NCI-H2196 treated with DMSO at 0.1 percent for 48 hours (cell line): ENCODE measurements around the gene NAB2.
"Not testable (repeated sequence)": the region's sequence is repeated elsewhere in the genome, so short reads cannot be mapped to it uniquely, and the experiment has no call there.

Experiments
- DNase-seq: peaks from one replicate; lab custom pipeline; 2025; ENCODE audit not compliant: unreplicated experiment; lab: John Stamatoyannopoulos, UW

Gene NAB2

DNA sequence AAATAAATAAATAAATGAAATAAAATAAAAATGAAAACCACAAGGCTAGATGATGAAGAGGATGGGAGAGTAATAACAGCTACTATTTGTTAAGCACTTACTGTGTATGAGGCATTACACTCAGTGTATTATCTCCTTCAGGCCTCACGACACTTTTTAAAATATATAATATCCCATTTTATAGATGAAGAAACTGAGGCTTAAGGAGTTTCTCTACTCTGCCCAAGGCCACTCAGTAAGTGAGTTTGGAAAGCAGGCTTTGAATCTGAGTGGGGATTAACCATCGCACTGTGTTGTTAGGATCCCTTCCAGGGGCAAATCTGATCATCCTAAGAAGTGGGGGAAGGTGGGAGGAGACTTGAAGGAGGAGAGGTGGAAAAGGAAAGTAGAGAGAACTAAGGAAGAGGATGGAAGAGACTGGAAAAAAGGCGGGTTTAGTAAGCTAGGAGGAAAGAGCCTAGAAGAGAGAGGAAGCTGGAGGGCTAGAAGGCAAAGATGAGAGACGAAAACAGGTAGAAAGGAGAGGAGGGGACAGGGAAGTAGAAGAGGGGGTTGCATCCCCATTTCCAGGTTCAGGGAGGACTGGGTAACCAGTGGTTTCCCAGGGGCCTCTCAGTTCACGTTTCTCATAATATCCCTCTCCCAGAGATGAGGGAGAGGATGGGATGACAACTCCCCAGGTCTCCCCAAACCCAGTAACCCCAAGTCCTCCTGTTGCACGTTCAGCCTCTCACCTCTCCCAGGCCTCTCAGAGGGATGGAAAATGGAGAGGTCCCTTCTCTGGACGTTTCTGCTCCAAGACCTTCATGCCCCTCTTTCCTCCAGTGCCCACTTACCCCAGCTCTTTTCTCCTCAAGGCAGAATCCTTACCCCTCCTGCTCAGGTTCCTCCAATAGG lies 20.5 kb downstream of the NAB2 start:
- no peak for DNase-seq

DNA sequence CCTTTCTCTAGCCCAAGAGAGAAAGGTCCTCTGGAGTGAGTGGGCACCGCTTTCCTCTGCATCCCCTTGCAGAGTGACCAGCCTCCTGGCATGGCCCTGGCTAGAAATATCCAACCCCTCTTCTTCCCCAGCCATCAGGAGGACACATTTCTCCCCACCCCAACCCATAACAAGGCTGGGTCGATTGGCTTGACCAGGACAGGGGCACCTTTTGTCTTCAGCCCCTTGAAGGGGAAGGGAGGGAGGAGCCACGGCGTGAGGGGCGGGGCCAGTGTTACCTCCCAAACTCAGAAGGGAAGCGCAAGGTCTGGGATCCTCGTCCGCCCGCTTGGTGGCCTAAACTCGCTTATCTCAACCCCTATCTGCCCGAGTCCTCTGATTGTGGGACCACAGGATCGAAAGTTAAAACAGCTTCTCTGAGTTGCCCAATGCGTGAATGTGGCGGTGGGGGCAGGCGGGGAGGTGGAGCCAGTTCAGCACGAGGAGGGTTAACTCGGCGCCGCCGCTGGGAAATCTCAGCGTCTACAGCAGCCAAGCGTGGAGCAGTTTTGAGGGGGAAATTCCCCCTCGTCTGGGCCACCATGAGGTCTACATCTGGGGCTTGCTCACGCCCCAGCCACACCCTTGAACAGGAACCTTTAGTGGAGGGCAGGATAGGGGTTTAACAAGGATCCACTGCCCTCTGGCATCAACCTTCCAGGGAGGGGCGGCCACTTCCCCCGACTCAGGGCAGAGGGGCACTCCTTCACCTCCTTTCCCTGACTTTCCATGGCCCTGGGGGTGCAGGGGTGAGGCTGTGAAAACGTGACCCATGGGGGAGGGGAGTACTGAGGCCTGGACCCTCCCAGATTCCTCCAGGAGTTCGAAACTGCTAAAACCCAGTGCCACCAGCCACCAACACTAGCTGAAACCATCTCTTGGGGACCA lies 21.5 kb downstream of the NAB2 start:
- DNase-seq: no peak

DNA sequence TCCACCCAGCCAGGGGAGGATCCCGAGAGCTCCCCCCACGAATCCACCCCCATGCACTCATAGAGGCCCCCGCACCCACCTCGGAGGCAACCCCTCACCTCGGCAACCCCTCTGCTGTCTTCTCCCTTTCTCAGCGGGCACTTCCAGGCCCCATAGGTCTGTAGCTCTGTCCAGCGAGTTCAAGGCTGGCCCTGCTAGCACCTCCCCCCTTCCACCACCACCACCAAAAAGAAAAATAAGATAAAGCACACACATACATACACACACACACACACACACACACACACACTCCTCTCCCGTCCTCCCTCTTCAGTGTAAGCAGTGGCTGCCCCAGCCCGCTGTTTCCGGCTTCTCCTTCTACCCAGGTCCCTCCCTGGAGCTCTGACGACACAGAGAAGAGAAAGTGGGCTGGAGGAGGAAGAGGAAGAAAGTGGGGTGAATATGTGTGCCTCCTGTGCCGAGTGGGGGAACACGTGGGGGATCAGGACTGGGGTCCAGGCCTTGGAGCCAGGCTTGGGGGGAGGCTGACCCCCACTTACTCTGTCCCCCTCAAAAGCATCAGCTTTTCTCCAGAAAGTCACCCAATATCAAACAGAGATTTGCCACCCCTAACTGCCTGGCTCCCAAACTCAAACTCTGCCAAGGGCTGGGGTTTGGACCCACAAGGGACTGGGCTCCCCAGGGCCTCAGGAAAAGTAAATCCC lies 22.3 kb downstream of the NAB2 start, which contains the start of gene STAT6:
STAT6 (minus strand) TSS at position 332 of the 704 bp plus-strand sequence. CDS start 3,084 bp downstream, outside the sequence.
- DNase-seq: peak; percentile 35

DNA sequence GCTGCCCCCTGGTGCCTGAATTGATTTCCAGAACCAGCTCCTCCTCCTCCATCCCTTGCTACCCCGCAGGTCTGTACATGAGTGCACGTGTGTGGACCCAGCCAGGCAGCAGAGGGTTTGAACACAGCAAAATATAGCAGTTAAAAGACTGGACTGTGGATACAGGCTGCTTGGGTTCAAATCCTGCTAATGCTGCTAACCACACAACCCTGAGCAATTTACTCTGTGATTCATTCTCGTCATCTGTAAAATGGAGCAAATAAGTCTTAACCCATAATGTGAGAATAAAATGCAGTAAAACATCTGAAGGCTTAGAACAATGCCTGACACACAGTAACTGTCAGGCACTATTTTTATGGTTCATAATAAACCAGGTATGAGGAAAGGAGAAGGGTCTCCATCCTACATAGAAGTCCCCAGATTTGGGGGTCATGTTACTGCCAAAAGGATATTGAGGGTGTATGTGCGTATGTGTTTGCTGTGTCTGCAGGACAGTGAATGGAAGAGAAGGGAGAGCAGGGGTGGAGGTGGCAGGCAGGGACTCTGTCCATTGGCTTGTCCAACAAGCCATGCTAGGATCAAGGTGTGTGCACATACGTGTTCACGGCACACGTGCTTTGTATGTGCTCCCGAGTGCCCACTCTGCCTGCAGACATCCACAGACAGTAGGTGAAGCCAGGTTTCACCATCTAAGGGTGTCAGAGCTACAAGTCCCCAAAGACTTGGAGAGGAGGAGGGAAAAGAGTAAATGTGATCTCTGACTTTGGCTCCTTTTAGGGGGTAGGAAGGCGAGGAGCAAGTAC lies 23.8 kb downstream of the NAB2 start:
- no peak for DNase-seq

DNA sequence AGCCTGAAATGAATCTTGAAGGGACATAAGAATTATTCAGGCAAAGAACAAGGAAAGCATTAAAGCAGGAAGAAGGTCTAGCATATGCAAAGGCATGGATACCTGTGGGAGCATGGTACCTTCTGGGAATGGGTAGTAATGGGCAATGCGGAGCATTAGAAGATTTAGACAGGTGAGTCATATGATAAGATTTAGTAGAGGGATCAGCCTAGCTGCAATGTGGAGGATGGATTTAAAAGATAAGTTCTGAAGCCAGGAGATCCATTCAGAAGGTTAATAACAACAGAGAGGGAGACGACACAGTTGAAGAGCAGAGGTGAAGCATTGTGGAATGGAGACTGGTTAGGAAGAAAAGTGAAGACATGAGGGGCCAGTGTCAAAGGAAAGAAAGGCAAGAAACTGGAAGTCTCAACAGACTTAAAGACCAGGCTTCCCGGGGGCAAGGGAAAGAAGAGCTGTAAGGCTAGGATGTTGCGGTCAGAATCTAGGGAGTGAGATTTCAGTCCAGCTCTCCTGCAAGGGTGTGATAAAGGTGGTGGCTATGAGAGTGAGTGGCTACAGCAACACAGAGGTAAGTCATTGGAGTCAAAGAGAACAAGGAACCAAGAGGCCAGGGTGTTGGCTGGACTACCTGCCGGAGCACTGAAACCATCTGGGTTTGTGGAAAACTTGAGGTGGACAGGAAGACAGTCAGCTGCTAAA lies 27.8 kb downstream of the NAB2 start:
- no peak for DNase-seq

- DNase-seq: no peak
Measured at GRCh38 chr12:57118711-57119271, 29.9 kb downstream of the NAB2 start.

DNA sequence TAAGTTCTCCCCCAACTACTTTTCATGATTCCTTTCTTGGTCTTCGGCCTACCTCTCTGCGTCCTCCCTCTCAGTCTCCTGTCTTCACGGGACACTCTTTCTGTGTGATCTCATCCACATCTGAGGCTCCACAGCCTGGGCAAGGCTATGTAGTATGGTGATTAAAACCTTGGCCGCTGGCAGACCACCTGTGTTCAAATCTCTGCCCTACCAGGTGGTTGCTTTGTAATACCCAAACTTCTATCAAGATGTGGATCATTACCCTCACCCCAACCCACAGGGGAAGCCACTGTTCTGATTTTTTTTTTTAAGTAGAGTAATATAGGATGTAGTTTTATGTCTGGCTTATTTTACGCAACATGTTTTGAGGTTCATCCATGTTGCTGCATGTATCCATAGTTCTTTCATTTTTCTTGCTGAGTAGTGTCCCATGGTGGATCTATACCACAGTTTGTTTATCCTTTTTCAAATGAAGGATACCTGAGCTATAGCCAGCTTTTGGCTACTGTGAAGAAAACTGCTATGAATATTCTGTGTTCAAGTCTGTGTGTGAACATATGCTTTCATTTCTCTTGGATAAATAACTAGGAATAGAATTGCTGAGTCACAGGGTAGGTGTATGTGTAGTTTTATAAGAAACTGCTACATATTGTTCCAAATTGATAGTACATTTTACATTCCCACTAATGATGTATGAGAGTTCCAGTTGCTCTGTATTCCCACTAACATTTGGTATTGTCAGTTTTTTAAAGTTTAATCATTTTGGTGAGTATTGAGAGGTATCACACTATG lies 30.6 kb downstream of the NAB2 start:
- no peak for DNase-seq

DNA sequence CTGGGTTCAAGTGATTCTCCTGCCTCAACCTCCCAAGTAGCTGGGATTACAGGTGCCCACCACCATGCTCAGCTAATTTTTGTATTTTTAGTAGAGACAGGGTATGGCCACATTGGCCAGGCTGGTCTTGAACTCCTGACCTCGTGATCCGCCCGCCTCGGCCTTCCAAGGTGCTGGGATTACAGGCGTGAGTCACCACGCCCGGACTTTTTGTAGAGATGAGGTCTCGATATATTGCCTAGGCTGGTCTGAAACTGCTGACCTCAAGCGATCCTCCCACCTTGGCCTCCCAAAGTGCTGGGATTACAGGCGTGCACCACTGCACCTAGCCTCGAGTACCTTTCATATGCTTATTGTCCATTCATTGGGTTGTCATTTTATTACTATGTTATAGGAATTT lies 31.8 kb downstream of the NAB2 start:
- DNase-seq: not testable (repeated sequence)

DNA sequence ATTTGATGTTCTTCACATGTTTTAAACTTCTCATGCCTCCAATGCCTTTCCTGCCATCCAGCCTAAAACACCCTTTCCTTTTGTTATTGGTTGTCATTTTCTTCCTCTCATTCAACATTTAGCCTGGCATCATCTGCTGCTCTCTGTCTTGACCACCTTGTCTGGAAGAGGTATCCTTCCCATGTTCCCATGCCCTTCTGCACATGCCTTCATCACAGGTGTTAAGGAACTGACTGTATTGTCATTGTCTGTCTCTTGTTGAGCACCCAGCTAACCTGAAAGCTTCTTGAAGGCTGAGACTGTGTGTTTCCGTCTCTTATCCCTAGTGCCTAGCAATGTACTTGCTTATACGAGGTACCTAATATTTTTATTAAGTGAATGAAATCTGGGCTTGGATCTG lies 34.9 kb downstream of the NAB2 start:
- no peak for DNase-seq

DNA sequence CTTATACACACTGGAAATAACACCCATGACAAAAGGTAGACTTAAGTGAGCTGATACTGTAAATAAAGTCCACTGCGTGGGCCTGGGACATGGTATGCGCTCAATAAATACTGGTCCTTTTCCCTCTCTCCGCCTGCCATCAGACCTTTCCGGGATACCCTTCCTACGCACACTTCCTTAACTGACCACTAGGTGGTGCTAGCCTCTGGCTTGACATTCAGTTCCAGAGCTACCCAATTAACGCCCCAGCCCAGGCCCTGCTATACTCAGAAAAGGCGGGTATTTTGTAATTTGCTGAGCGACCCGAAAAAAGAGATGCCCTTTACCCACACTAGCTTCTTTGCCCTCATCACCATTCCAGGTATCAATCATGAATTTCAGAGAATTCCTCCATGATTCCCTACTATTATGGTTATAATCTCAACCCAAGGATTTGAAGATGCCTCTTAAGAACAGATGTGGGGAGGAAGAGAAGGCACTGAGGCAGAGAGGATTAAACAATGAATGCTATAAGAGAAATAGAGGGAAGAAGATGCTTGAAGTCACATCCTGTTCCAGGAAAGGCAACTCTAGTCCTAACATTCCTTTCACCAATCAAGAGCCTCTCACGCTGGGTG lies 35.5 kb downstream of the NAB2 start:
- DNase-seq: peak; percentile 28

DNA sequence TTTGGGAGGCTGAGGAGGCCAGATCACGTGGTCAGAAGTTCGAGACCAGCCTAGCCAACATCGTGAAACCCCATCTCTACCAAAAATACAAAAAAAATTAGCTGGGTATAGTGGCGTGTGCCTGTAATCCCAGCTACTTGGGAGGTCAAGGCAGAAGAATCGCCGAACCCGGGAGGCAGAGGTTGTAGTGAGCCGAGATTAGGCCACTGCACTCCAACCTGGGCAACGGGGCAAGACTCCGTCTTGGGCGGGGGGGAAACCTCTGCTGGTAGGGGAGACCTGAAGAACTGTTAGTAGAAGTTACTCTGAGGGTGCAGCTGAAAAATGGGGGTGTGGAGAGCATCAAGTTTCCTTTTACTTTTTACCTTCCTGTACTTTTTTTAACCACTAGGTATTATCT lies 37.1 kb downstream of the NAB2 start:
- DNase-seq: no peak

DNA sequence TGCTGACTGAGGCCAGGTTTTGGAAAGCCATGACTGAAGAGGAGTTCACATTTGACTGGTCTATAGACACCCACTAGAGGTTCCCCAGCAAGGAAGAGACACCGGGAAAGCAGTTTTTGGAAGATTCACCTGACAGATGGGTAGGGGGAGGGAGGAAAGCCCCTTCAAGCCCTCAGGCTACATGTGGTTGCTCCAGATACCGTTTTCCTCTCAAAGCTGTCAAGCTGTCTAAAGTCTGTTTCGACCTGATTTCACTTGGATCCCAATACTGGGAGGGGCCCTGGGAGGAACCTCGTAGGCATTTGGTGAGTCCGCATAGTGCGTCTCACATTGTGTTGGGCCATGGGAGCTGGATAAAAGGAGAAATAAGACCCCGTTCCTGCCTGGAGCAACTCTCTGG lies 37.6 kb downstream of the NAB2 start:
- DNase-seq: no peak

GRCh38 chr12:57127101-57127725 lies 38.3 kb downstream of the NAB2 start:
- DNase-seq: peak; percentile 7

GRCh38 chr12:57127726-57128518 lies 39.0 kb downstream of the NAB2 start, which contains the start of gene LRP1:
TSS of gene LRP1 (plus strand) at chr12:57128483. CDS start at chr12:57128965, 482 bp downstream.
- DNase-seq: peak; percentile 59

- DNase-seq: no peak
Measured at GRCh38 chr12:57128519-57129247, 39.8 kb downstream of the NAB2 start.

DNA sequence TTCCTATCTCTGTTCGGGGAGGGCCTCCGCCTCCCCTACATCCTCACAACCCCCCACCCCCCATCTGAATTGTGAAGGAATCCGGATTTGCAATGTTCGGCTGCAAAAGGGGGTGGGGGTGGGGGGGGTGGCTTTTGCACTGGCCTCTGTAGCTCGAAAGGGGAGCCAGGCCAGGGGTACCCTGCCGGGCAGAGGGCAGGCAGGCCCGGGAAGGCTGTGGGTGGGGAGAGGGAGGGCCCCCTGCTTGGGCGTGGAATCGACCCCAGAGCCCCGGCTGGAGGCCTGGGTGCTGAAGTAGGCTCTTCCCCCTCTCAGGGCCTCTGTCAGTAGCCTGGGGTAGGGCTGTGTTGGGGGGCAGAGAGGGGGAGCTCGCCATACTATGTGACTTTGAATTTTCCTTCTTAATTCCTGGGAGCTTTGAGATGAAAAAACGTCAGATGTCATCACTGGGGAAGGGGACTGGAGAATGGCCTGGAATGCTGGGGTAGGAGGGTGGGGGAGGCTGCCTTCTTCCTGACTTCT lies 40.5 kb downstream of the NAB2 start:
- DNase-seq: no peak
